ENCODE results near the gene CEACAM1. TPM values are rescaled to one million over a fixed set of nuclear protein-coding genes. Genes with fewer than 3 reads are reported as not detected.
"Not testable (repeated sequence)": the region's sequence is repeated elsewhere in the genome, so short reads cannot be mapped to it uniquely, and the experiment has no call there.

Gene CEACAM1
- total RNA-seq, 1 donor from 2014 or later: not detected

- no peak for TF ChIP-seq CTCF (conservative IDR thresholded peaks at IDR 0.05)
- H3K36me3 Mint-ChIP-seq (ENCODE audit: low read depth): no peaks in the 10 kb centered on the region
- peaks cover 13% of the 10 kb centered on the region for H3K27me3 Mint-ChIP-seq (ENCODE audit: low read depth)
- H3K4me3 Mint-ChIP-seq: no peak overlapping the region
- no peak for DNase-seq (ENCODE audit: low read depth, low spot score)
- H3K27ac Mint-ChIP-seq (ENCODE audit: unreplicated experiment): no peak overlapping the region
- peaks cover 22% of the 10 kb centered on the region for H3K4me1 Mint-ChIP-seq
- H3K9me3 Mint-ChIP-seq: no peaks in the 10 kb centered on the region
Measured at GRCh38 chr19:42495663-42496062, 32.6 kb downstream of the CEACAM1 start.

GRCh38 chr19:42494321-42494720 lies 34.0 kb downstream of the CEACAM1 start:
- no peak for DNase-seq (ENCODE audit: low read depth, low spot score)
- H3K9me3 Mint-ChIP-seq: no peaks in the 10 kb centered on the region
- H3K36me3 Mint-ChIP-seq (ENCODE audit: low read depth): no peaks in the 10 kb centered on the region
- TF ChIP-seq CTCF (conservative IDR thresholded peaks at IDR 0.05): no peak
- no peak overlapping the region for H3K4me3 Mint-ChIP-seq
- no peak overlapping the region for H3K27ac Mint-ChIP-seq (ENCODE audit: unreplicated experiment)
- peaks cover 22% of the 10 kb centered on the region for H3K4me1 Mint-ChIP-seq
- peaks cover 13% of the 10 kb centered on the region for H3K27me3 Mint-ChIP-seq (ENCODE audit: low read depth)

- DNase-seq (ENCODE audit: low read depth, low spot score): no peak
- Mint-ChIP-seq H3K27me3 (ENCODE audit: low read depth) (peaks cover 55% of the 10 kb centered on the region), H3K27ac (ENCODE audit: unreplicated experiment) (no peak overlapping the region)
Measured at GRCh38 chr19:42488783-42489521, 39.3 kb downstream of the CEACAM1 start.

GRCh38 chr19:42487798-42488178 lies 40.5 kb downstream of the CEACAM1 start:
- peaks cover 59% of the 10 kb centered on the region for H3K27me3 Mint-ChIP-seq (ENCODE audit: low read depth)

More at GRCh38 chr19:42488783-42489521, 39.3 kb downstream of the CEACAM1 start:
- no peak for TF ChIP-seq CTCF (conservative IDR thresholded peaks at IDR 0.05)
- Mint-ChIP-seq H3K9me3 (no peaks in the 10 kb centered on the region), H3K36me3 (ENCODE audit: low read depth) (no peaks in the 10 kb centered on the region), H3K4me1 (peaks cover 6% of the 10 kb centered on the region), H3K4me3 (no peak overlapping the region)

GRCh38 chr19:42487032-42487797 lies 41.1 kb downstream of the CEACAM1 start:
- Mint-ChIP-seq H3K4me3 (no peak overlapping the region), H3K4me1 (peaks cover 6% of the 10 kb centered on the region), H3K27me3 (ENCODE audit: low read depth) (peaks cover 58% of the 10 kb centered on the region), H3K27ac (ENCODE audit: unreplicated experiment) (no peak overlapping the region), H3K36me3 (ENCODE audit: low read depth) (no peaks in the 10 kb centered on the region), H3K9me3 (no peaks in the 10 kb centered on the region)
- no peak for DNase-seq (ENCODE audit: low read depth, low spot score)
- no peak for TF ChIP-seq CTCF (conservative IDR thresholded peaks at IDR 0.05)

More at GRCh38 chr19:42487798-42488178, 40.5 kb downstream of the CEACAM1 start:
- Mint-ChIP-seq H3K27ac (ENCODE audit: unreplicated experiment) (no peak overlapping the region), H3K9me3 (no peaks in the 10 kb centered on the region), H3K36me3 (ENCODE audit: low read depth) (no peaks in the 10 kb centered on the region), H3K4me1 (peaks cover 6% of the 10 kb centered on the region), H3K4me3 (no peak overlapping the region)
- no peak for TF ChIP-seq CTCF (conservative IDR thresholded peaks at IDR 0.05)
- DNase-seq (ENCODE audit: low read depth, low spot score): no peak

GRCh38 chr19:42485036-42485435 lies 43.2 kb downstream of the CEACAM1 start:
- Mint-ChIP-seq H3K27me3 (ENCODE audit: low read depth) (peaks cover 51% of the 10 kb centered on the region), H3K4me1 (peaks cover 11% of the 10 kb centered on the region)
- H3K9me3 Mint-ChIP-seq; H3K36me3 Mint-ChIP-seq (ENCODE audit: low read depth); DNase-seq (ENCODE audit: low read depth, low spot score); H3K4me3 Mint-ChIP-seq; H3K27ac Mint-ChIP-seq (ENCODE audit: unreplicated experiment): not testable (repeated sequence)
